IgD-negative memory B cell (primary cell): ENCODE results near the gene NSF. TPM values are rescaled to one million over a fixed set of nuclear protein-coding genes. Genes with fewer than 3 reads are reported as not detected.
"Not testable (repeated sequence)": the region's sequence is repeated elsewhere in the genome, so short reads cannot be mapped to it uniquely, and the experiment has no call there.

ENCODE experiments used
- H3K27ac Mint-ChIP-seq, 3 donors: one replicate each; pipeline ENCODE4 v1.8.0; 2020 to 2022; ENCODE audit warnings: mild to moderate bottlenecking in 3 of 3, mixed read lengths in 3 of 3, moderate library complexity in 1 of 3
- H3K27me3 Mint-ChIP-seq: one replicate; pipeline ENCODE4 v1.8.0; 2021; ENCODE audit warnings: mixed read lengths
- H3K36me3 Mint-ChIP-seq: one replicate; pipeline ENCODE4 v1.8.0; 2020; ENCODE audit warnings: mild to moderate bottlenecking, mixed read lengths
- H3K4me1 Mint-ChIP-seq, 3 donors: one replicate each; pipeline ENCODE4 v1.8.0; 2020 to 2022; ENCODE audit warnings: mixed read lengths in 3 of 3, mild to moderate bottlenecking in 1 of 3
- H3K4me3 Mint-ChIP-seq, 4 donors: one replicate each; pipeline ENCODE4 v1.8.0; 2020 to 2022; ENCODE audit warnings: mild to moderate bottlenecking in 4 of 4, mixed read lengths in 4 of 4, moderate library complexity in 3 of 4
- H3K9me3 Mint-ChIP-seq, 3 donors: one replicate each; pipeline ENCODE4 v1.8.0; 2020 to 2021; ENCODE audit warnings: mixed read lengths in 3 of 3, mild to moderate bottlenecking in 1 of 3
- polyA plus RNA-seq: library from polyadenylated mRNA; unstranded; fragments of 300-500 nt; fragmentation: Illumina TruSeq; gene quantifications from one replicate; pipeline ENCODE4 v1.2.3, GENCODE V29; 2021

The NSF gene
- polyA plus RNA-seq, 1 donor from 2014 or later = 16.5 TPM

- H3K27me3 Mint-ChIP-seq, H3K4me3 Mint-ChIP-seq, H3K36me3 Mint-ChIP-seq, H3K9me3 Mint-ChIP-seq, H3K4me1 Mint-ChIP-seq, H3K27ac Mint-ChIP-seq: not testable (repeated sequence)
These were observed 72.7 kb downstream of the NSF start for GRCh38 chr17:46663123-46663522.

GRCh38 chr17:46663552-46663951, 73.1 kb downstream of the NSF start:
- H3K36me3 Mint-ChIP-seq, H3K27ac Mint-ChIP-seq, H3K4me3 Mint-ChIP-seq, H3K4me1 Mint-ChIP-seq, H3K9me3 Mint-ChIP-seq, H3K27me3 Mint-ChIP-seq: not testable (repeated sequence)

- H3K36me3 Mint-ChIP-seq, H3K4me3 Mint-ChIP-seq, H3K27ac Mint-ChIP-seq, H3K4me1 Mint-ChIP-seq, H3K27me3 Mint-ChIP-seq, H3K9me3 Mint-ChIP-seq: not testable (repeated sequence)
These were observed 75.5 kb downstream of the NSF start for GRCh38 chr17:46665969-46666368.

- H3K4me3 Mint-ChIP-seq, H3K4me1 Mint-ChIP-seq, H3K36me3 Mint-ChIP-seq, H3K27ac Mint-ChIP-seq, H3K27me3 Mint-ChIP-seq, H3K9me3 Mint-ChIP-seq: not testable (repeated sequence)
These were observed 80.3 kb downstream of the NSF start for GRCh38 chr17:46670789-46671188.

GRCh38 chr17:46672777-46673176, 82.3 kb downstream of the NSF start:
- H3K27ac Mint-ChIP-seq, H3K4me1 Mint-ChIP-seq, H3K36me3 Mint-ChIP-seq, H3K9me3 Mint-ChIP-seq, H3K4me3 Mint-ChIP-seq, H3K27me3 Mint-ChIP-seq: not testable (repeated sequence)

- not testable (repeated sequence) for H3K4me3 Mint-ChIP-seq, H3K9me3 Mint-ChIP-seq, H3K27ac Mint-ChIP-seq, H3K27me3 Mint-ChIP-seq, H3K4me1 Mint-ChIP-seq, H3K36me3 Mint-ChIP-seq
These were observed 87.3 kb downstream of the NSF start for GRCh38 chr17:46677819-46678218.

- H3K4me3 Mint-ChIP-seq, H3K4me1 Mint-ChIP-seq, H3K9me3 Mint-ChIP-seq, H3K36me3 Mint-ChIP-seq, H3K27me3 Mint-ChIP-seq, H3K27ac Mint-ChIP-seq: not testable (repeated sequence)
These were observed 93.2 kb downstream of the NSF start for GRCh38 chr17:46683653-46684052.

GRCh38 chr17:46685284-46685683, 94.8 kb downstream of the NSF start:
- H3K9me3 Mint-ChIP-seq, H3K27me3 Mint-ChIP-seq, H3K27ac Mint-ChIP-seq, H3K36me3 Mint-ChIP-seq, H3K4me3 Mint-ChIP-seq, H3K4me1 Mint-ChIP-seq: not testable (repeated sequence)

GRCh38 chr17:46692196-46692595, 101.7 kb downstream of the NSF start:
- H3K4me3 Mint-ChIP-seq, H3K36me3 Mint-ChIP-seq, H3K27ac Mint-ChIP-seq, H3K27me3 Mint-ChIP-seq, H3K4me1 Mint-ChIP-seq, H3K9me3 Mint-ChIP-seq: not testable (repeated sequence)

- H3K9me3 Mint-ChIP-seq, H3K4me1 Mint-ChIP-seq, H3K27ac Mint-ChIP-seq, H3K4me3 Mint-ChIP-seq, H3K27me3 Mint-ChIP-seq, H3K36me3 Mint-ChIP-seq: not testable (repeated sequence)
These were observed 102.8 kb downstream of the NSF start for GRCh38 chr17:46693283-46693682.

- not testable (repeated sequence) for H3K36me3 Mint-ChIP-seq, H3K4me3 Mint-ChIP-seq, H3K27me3 Mint-ChIP-seq, H3K27ac Mint-ChIP-seq, H3K4me1 Mint-ChIP-seq, H3K9me3 Mint-ChIP-seq
These were observed 106.1 kb downstream of the NSF start for GRCh38 chr17:46696522-46696921.

- H3K36me3 Mint-ChIP-seq, H3K4me1 Mint-ChIP-seq, H3K27ac Mint-ChIP-seq, H3K4me3 Mint-ChIP-seq, H3K27me3 Mint-ChIP-seq, H3K9me3 Mint-ChIP-seq: not testable (repeated sequence)
These were observed 108.5 kb downstream of the NSF start for GRCh38 chr17:46699014-46699413.

- Mint-ChIP-seq H3K36me3 (peaks cover 1% of the 10 kb centered on the region), H3K27me3 (no peaks in the 10 kb centered on the region), H3K4me3 (peak overlapping the region in 1 of 4 donors; percentile 54), H3K4me1 (peaks cover 7 to 11% (median 10%) of the 10 kb centered on the region in 3 donors), H3K27ac (no peak overlapping the region), H3K9me3 (no peaks in the 10 kb centered on the region)
These were observed 127.5 kb downstream of the NSF start for GRCh38 chr17:46717999-46718398.

GRCh38 chr17:46719891-46720290, 129.4 kb downstream of the NSF start:
- no peak overlapping the region for H3K27ac Mint-ChIP-seq
- H3K4me1 Mint-ChIP-seq = peaks cover 15 to 20% (median 20%) of the 10 kb centered on the region in 3 donors
- peaks cover 1% of the 10 kb centered on the region for H3K36me3 Mint-ChIP-seq
- H3K27me3 Mint-ChIP-seq = no peaks in the 10 kb centered on the region
- H3K9me3 Mint-ChIP-seq = no peaks in the 10 kb centered on the region
- no peak overlapping the region for H3K4me3 Mint-ChIP-seq

- peaks cover 18 to 20% (median 20%) of the 10 kb centered on the region in 3 donors for H3K4me1 Mint-ChIP-seq
- no peaks in the 10 kb centered on the region for H3K9me3 Mint-ChIP-seq
- H3K36me3 Mint-ChIP-seq = peaks cover 1% of the 10 kb centered on the region
- H3K4me3 Mint-ChIP-seq = no peak overlapping the region
- H3K27me3 Mint-ChIP-seq = no peaks in the 10 kb centered on the region
- H3K27ac Mint-ChIP-seq = no peak overlapping the region
These were observed 129.9 kb downstream of the NSF start for GRCh38 chr17:46720408-46720807.

GRCh38 chr17:46722662-46723285, 132.3 kb downstream of the NSF start:
- no peaks in the 10 kb centered on the region for H3K27me3 Mint-ChIP-seq
- no peaks in the 10 kb centered on the region for H3K9me3 Mint-ChIP-seq
- peaks cover 18 to 20% (median 20%) of the 10 kb centered on the region in 3 donors for H3K4me1 Mint-ChIP-seq
- H3K36me3 Mint-ChIP-seq = peaks cover 1% of the 10 kb centered on the region
- peak overlapping the region in 1 of 3 donors; percentile 8 for H3K27ac Mint-ChIP-seq
- no peak overlapping the region for H3K4me3 Mint-ChIP-seq

GRCh38 chr17:46726206-46726605, 135.7 kb downstream of the NSF start:
- Mint-ChIP-seq H3K4me1 (peaks cover 16 to 19% (median 19%) of the 10 kb centered on the region in 3 donors), H3K4me3 (no peak overlapping the region), H3K9me3 (no peaks in the 10 kb centered on the region), H3K27ac (no peak overlapping the region), H3K27me3 (peaks cover 1% of the 10 kb centered on the region), H3K36me3 (peaks cover 6% of the 10 kb centered on the region)
